GM23338 (cell line): ENCODE data around the gene POMC. TPM values are rescaled to one million over a fixed set of nuclear protein-coding genes. Genes with fewer than 3 reads are reported as not detected.

ENCODE experiments used
- ATAC-seq: fragments of 200-7000 bp; cut with Tn5 transposase; 3 replicates; pipeline ENCODE4 v1.9.1; 2020
- DNase-seq: peaks from one replicate; pipeline ENCODE4 v3.0.0-alpha.2; 2015; ENCODE audit warnings: low spot score
- H2AFZ ChIP-seq: fragments of 200-600 bp; sonication (generic); 2 replicates; pipeline ENCODE4 v1.8.0; 2016; ENCODE audit warnings: antibody characterized with exemption, mild to moderate bottlenecking, moderate library complexity
- H3F3A ChIP-seq: fragments of 200-600 bp; sonication (generic); replicated peaks from 2 replicates; pipeline ENCODE4 v1.8.0; 2017; ENCODE audit warnings: antibody characterized with exemption, mixed run types, low read depth
- H3K27ac ChIP-seq: fragments of 200-600 bp; sonication (generic); 2 replicates; pipeline ENCODE4 v1.6.1; 2016; ENCODE audit warnings: low read depth
- H3K27me3 ChIP-seq: fragments of 200-600 bp; sonication (generic); 2 replicates; pipeline ENCODE4 v1.8.0; 2016; ENCODE audit warnings: mild to moderate bottlenecking, mixed run types, moderate library complexity; ENCODE audit not compliant: insufficient read depth
- H3K36me3 ChIP-seq: fragments of 200-600 bp; sonication (generic); 2 replicates; pipeline ENCODE4 v1.8.0; 2016; ENCODE audit warnings: mild to moderate bottlenecking; ENCODE audit not compliant: insufficient read depth
- H3K4me1 ChIP-seq: fragments of 200-600 bp; sonication (generic); 2 replicates; pipeline ENCODE4 v1.8.0; 2016; ENCODE audit warnings: mild to moderate bottlenecking, moderate library complexity; ENCODE audit not compliant: insufficient read depth
- H3K4me2 ChIP-seq: fragments of 200-600 bp; sonication (generic); 2 replicates; pipeline ENCODE4 v1.7.1; 2017; ENCODE audit warnings: mixed run types
- H3K4me3 ChIP-seq: fragments of 200-600 bp; sonication (generic); 2 replicates; pipeline ENCODE4 v1.6.1; 2016; ENCODE audit warnings: mixed run types
- H3K79me2 ChIP-seq: fragments of 200-600 bp; sonication (generic); replicated peaks from 2 replicates; pipeline ENCODE4 v1.8.0; 2017; ENCODE audit warnings: mild to moderate bottlenecking; ENCODE audit not compliant: insufficient read depth
- H3K9me2 ChIP-seq: fragments of 200-600 bp; sonication (generic); 2 replicates; pipeline ENCODE4 v1.8.0; 2017; ENCODE audit not compliant: insufficient read depth
- H4K20me1 ChIP-seq: fragments of 200-600 bp; sonication (generic); replicated peaks from 2 replicates; pipeline ENCODE4 v1.8.0; 2017; ENCODE audit warnings: mild to moderate bottlenecking; ENCODE audit not compliant: insufficient read depth
- H3K27ac Mint-ChIP-seq: 2 replicates; pipeline ENCODE4 v1.8.0; 2020; ENCODE audit warnings: inconsistent platforms, mild to moderate bottlenecking, moderate library complexity, mixed read lengths
- H3K27me3 Mint-ChIP-seq: 3 replicates; pipeline ENCODE4 v1.8.0; 2022; ENCODE audit warnings: low read depth, mild to moderate bottlenecking, moderate library complexity, mixed read lengths, inconsistent platforms; ENCODE audit not compliant: insufficient read depth, poor library complexity
- H3K36me3 Mint-ChIP-seq: 3 replicates; pipeline ENCODE4 v1.8.0; 2021; ENCODE audit warnings: low read depth, mild to moderate bottlenecking, inconsistent platforms, moderate library complexity, mixed read lengths
- H3K4me1 Mint-ChIP-seq: 3 replicates; pipeline ENCODE4 v1.8.0; 2020; ENCODE audit warnings: mild to moderate bottlenecking, inconsistent platforms, mixed read lengths
- H3K4me3 Mint-ChIP-seq: 3 replicates; pipeline ENCODE4 v1.8.0; 2021; ENCODE audit warnings: moderate library complexity, mild to moderate bottlenecking, inconsistent platforms, mixed read lengths
- H3K9me3 Mint-ChIP-seq: 3 replicates; pipeline ENCODE4 v1.8.0; 2020; ENCODE audit warnings: moderate library complexity, mild to moderate bottlenecking, inconsistent platforms, mixed read lengths
- CREB1 ChIP-seq: fragments of 250-450 bp; sonication (Bioruptor Pico); IDR thresholded peaks from 2 replicates; pipeline ENCODE4 v1.5.0; 2020; ENCODE audit warnings: low read depth, mild to moderate bottlenecking, moderate library complexity
- CTCF ChIP-seq, 2 experiments: fragments of 200-600 bp in 1 of 2; sonication (generic) in 1 of 2; conservative IDR thresholded peaks; 2 replicates each; pipeline versions ENCODE4 v1.5.1 to v1.6.1; 2016 to 2017; ENCODE audit warnings: antibody characterized with exemption in 2 of 2, low read depth in 2 of 2, mild to moderate bottlenecking in 2 of 2, moderate library complexity in 1 of 2
- ETS1 ChIP-seq: IDR thresholded peaks from 2 replicates; pipeline ENCODE4 v1.6.1; 2016; ENCODE audit warnings: antibody characterized with exemption
- EZH2 ChIP-seq: fragments of 200-600 bp; sonication (generic); IDR thresholded peaks from one replicate; pipeline ENCODE4 v1.8.0; 2017; ENCODE audit warnings: antibody characterized with exemption, mild to moderate bottlenecking, low read depth; ENCODE audit not compliant: unreplicated experiment
- EZH2phosphoT487 ChIP-seq: fragments of 200-600 bp; sonication (generic); IDR thresholded peaks from one replicate; pipeline ENCODE4 v1.8.1; 2018; ENCODE audit warnings: antibody characterized with exemption; ENCODE audit not compliant: unreplicated experiment
- NANOG ChIP-seq: IDR thresholded peaks from 2 replicates; pipeline ENCODE4 v1.6.1; 2016; ENCODE audit warnings: antibody characterized with exemption, borderline replicate concordance
- POLR2AphosphoS5 ChIP-seq: IDR thresholded peaks from 2 replicates; pipeline ENCODE4 v1.6.1; 2016; ENCODE audit warnings: antibody characterized with exemption, low read depth
- REST ChIP-seq: IDR thresholded peaks from one replicate; pipeline ENCODE4 v1.6.1; 2018; ENCODE audit warnings: antibody characterized with exemption; ENCODE audit not compliant: unreplicated experiment
- STAT1 ChIP-seq: IDR thresholded peaks from one replicate; pipeline ENCODE4 v1.6.1; 2016; ENCODE audit warnings: antibody characterized with exemption; ENCODE audit not compliant: unreplicated experiment
- ZNF114 ChIP-seq: fragments of 250-450 bp; sonication (Bioruptor Pico); IDR thresholded peaks from 2 replicates; pipeline ENCODE4 v1.5.0; 2020; ENCODE audit warnings: mild to moderate bottlenecking, moderate library complexity
- ZNF331 ChIP-seq: fragments of 250-450 bp; sonication (Bioruptor Pico); IDR thresholded peaks from 2 replicates; pipeline ENCODE4 v1.5.0; 2020; ENCODE audit warnings: low read depth, mild to moderate bottlenecking, moderate library complexity
- polyA plus RNA-seq: library from polyadenylated mRNA; unstranded; fragments of >200 nt; fragmentation: Nextera tagmentation; extraction: Ambion mirVana; gene quantifications from 2 replicates; pipeline ENCODE4 v1.2.1, GENCODE V29; 2016
- total RNA-seq: library from RNA; depleted of rRNA; stranded (reverse); fragments of >200 nt; shearing (Covaris generic); gene quantifications from 2 replicates; pipeline ENCODE4 v1.2.3, GENCODE V29; 2014
- TF ChIP-seq, protein P1 (sequence below): fragments of 250-450 bp; sonication (Bioruptor Pico); IDR thresholded peaks from 2 replicates; pipeline ENCODE4 v1.5.0; 2020; ENCODE audit warnings: mild to moderate bottlenecking, moderate library complexity

The POMC gene
- total and polyA plus RNA-seq, 2 experiments from 2014 or later, result 8.5 to 12.3 TPM

- Histone ChIP-seq H3K36me3 (no peaks in the 10 kb centered on the region), H3K27ac (no peak overlapping the region), H2AFZ (no peak overlapping the region), H3K9me2 (0 out of 2 replicates have a peak, but pooled peaks cover 3% of the 10 kb centered on the region), H3K4me1 (no peaks in the 10 kb centered on the region; the same call in 1 of the 2 replicates), H4K20me1 (no peaks in the 10 kb centered on the region), H3K79me2 (no peaks in the 10 kb centered on the region), H3K27me3 (no peaks in the 10 kb centered on the region), H3F3A (no peaks in the 10 kb centered on the region), H3K4me3 (no peak overlapping the region), H3K4me2 (no peak overlapping the region)
- H3K27me3 Mint-ChIP-seq, result peaks cover 8% of the 10 kb centered on the region
- no peaks in the 10 kb centered on the region for H3K9me3 Mint-ChIP-seq
- DNase-seq (no peak), ATAC-seq (no peak)
- no peak overlapping the region for H3K27ac Mint-ChIP-seq
- H3K36me3 Mint-ChIP-seq, result no peaks in the 10 kb centered on the region; the same call in 2 of the 3 replicates
- peaks cover 15% of the 10 kb centered on the region for H3K4me1 Mint-ChIP-seq
- H3K4me3 Mint-ChIP-seq, result no peak overlapping the region
- TF ChIP-seq EZH2, result no peak
- no peak for TF ChIP-seq ZNF114 (CRISPR knock-in tag)
- no peak for TF ChIP-seq CTCF (conservative IDR thresholded peaks at IDR 0.05; ENCODE audit: low read depth in 2 of 2)
- TF ChIP-seq ZNF331 (CRISPR knock-in tag), result no peak
- TF ChIP-seq NANOG, result no peak
- no peak for TF ChIP-seq EZH2phosphoT487
- TF ChIP-seq ETS1, result no peak
- no peak for TF ChIP-seq CREB1 (CRISPR knock-in tag)
- TF ChIP-seq REST, result no peak
- TF ChIP-seq, protein P1, sequence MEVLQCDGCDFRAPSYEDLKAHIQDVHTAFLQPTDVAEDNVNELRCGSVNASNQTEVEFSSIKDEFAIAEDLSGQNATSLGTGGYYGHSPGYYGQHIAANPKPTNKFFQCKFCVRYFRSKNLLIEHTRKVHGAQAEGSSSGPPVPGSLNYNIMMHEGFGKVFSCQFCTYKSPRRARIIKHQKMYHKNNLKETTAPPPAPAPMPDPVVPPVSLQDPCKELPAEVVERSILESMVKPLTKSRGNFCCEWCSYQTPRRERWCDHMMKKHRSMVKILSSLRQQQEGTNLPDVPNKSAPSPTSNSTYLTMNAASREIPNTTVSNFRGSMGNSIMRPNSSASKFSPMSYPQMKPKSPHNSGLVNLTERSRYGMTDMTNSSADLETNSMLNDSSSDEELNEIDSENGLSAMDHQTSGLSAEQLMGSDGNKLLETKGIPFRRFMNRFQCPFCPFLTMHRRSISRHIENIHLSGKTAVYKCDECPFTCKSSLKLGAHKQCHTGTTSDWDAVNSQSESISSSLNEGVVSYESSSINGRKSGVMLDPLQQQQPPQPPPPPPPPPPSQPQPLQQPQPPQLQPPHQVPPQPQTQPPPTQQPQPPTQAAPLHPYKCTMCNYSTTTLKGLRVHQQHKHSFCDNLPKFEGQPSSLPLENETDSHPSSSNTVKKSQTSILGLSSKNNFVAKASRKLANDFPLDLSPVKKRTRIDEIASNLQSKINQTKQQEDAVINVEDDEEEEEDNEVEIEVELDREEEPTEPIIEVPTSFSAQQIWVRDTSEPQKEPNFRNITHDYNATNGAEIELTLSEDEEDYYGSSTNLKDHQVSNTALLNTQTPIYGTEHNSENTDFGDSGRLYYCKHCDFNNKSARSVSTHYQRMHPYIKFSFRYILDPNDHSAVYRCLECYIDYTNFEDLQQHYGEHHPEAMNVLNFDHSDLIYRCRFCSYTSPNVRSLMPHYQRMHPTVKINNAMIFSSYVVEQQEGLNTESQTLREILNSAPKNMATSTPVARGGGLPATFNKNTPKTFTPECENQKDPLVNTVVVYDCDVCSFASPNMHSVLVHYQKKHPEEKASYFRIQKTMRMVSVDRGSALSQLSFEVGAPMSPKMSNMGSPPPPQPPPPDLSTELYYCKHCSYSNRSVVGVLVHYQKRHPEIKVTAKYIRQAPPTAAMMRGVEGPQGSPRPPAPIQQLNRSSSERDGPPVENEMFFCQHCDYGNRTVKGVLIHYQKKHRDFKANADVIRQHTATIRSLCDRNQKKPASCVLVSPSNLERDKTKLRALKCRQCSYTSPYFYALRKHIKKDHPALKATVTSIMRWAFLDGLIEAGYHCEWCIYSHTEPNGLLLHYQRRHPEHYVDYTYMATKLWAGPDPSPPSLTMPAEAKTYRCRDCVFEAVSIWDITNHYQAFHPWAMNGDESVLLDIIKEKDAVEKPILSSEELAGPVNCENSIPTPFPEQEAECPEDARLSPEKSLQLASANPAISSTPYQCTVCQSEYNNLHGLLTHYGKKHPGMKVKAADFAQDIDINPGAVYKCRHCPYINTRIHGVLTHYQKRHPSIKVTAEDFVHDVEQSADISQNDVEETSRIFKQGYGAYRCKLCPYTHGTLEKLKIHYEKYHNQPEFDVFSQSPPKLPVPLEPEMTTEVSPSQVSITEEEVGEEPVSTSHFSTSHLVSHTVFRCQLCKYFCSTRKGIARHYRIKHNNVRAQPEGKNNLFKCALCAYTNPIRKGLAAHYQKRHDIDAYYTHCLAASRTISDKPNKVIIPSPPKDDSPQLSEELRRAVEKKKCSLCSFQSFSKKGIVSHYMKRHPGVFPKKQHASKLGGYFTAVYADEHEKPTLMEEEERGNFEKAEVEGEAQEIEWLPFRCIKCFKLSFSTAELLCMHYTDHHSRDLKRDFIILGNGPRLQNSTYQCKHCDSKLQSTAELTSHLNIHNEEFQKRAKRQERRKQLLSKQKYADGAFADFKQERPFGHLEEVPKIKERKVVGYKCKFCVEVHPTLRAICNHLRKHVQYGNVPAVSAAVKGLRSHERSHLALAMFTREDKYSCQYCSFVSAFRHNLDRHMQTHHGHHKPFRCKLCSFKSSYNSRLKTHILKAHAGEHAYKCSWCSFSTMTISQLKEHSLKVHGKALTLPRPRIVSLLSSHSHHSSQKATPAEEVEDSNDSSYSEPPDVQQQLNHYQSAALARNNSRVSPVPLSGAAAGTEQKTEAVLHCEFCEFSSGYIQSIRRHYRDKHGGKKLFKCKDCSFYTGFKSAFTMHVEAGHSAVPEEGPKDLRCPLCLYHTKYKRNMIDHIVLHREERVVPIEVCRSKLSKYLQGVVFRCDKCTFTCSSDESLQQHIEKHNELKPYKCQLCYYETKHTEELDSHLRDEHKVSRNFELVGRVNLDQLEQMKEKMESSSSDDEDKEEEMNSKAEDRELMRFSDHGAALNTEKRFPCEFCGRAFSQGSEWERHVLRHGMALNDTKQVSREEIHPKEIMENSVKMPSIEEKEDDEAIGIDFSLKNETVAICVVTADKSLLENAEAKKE (CRISPR knock-in tag), result no peak
- TF ChIP-seq POLR2AphosphoS5, result no peak
- TF ChIP-seq STAT1, result no peak
Measured at GRCh38 chr2:25112113-25112512, 56.3 kb downstream of the POMC start.
